Measurements from ENCODE around the gene POLR2F. TPM values are rescaled to one million over a fixed set of nuclear protein-coding genes. Genes with fewer than 3 reads are reported as not detected.
A peak's percentile ranks its signal among the peaks of the same experiment; 100 is the strongest.

The POLR2F gene
- total RNA-seq, 1 donor from 2014 or later, result 46.6 TPM

GRCh38 chr22:37982938-37983859 is 29.7 kb downstream of the POLR2F start:
- DNase-seq, result no peak

GRCh38 chr22:37983860-37984791 is 30.6 kb downstream of the POLR2F start, which contains the start of gene SOX10:
Gene SOX10, minus strand, starts transcription at chr22:37984555. Its CDS starts 771 bp downstream, at chr22:37983784.
- no peak for DNase-seq

GRCh38 chr22:37985050-37985585 is 31.6 kb downstream of the POLR2F start:
- DNase-seq, result no peak

GRCh38 chr22:37985751-37986281 is 32.3 kb downstream of the POLR2F start:
- DNase-seq, result no peak

GRCh38 chr22:37986371-37986770 is 32.9 kb downstream of the POLR2F start:
- DNase-seq, result no peak

GRCh38 chr22:37989146-37990045 is 35.9 kb downstream of the POLR2F start:
- DNase-seq, result no peak

GRCh38 chr22:37990301-37990700 is 36.8 kb downstream of the POLR2F start:
- no peak for DNase-seq

- DNase-seq, result no peak
Measured at GRCh38 chr22:37990862-37991261, 37.4 kb downstream of the POLR2F start.

GRCh38 chr22:37991731-37992442 is 38.4 kb downstream of the POLR2F start:
- DNase-seq, result no peak

- DNase-seq, result no peak
Measured at GRCh38 chr22:37994049-37994448, 40.5 kb downstream of the POLR2F start.

- no peak for DNase-seq
Measured at GRCh38 chr22:37994982-37995381, 41.5 kb downstream of the POLR2F start.

GRCh38 chr22:37995460-37995859 is 42.0 kb downstream of the POLR2F start:
- DNase-seq, result no peak

GRCh38 chr22:37996079-37996478 is 42.6 kb downstream of the POLR2F start:
- DNase-seq, result no peak

GRCh38 chr22:37996515-37997246 is 43.2 kb downstream of the POLR2F start:
- DNase-seq, result no peak

- no peak for DNase-seq
Measured at GRCh38 chr22:37998543-37998942, 45.0 kb downstream of the POLR2F start.

GRCh38 chr22:37999236-37999635 is 45.7 kb downstream of the POLR2F start:
- no peak for DNase-seq

- DNase-seq, result peak; percentile 73
Measured at GRCh38 chr22:37999640-38000272, 46.3 kb downstream of the POLR2F start.

GRCh38 chr22:38005943-38006342 is 52.4 kb downstream of the POLR2F start:
- DNase-seq, result no peak

GRCh38 chr22:38006906-38007305 is 53.4 kb downstream of the POLR2F start:
- DNase-seq, result no peak
